OCI-LY7 (cell line): Measurements from ENCODE around the gene CANT1. TPM values are rescaled to one million over a fixed set of nuclear protein-coding genes. Genes with fewer than 3 reads are reported as not detected.

Experiments
- BruUV-seq: library from RNA; stranded (reverse); fragments of 400-500 nt; replicated peaks from 2 replicates; lab custom pipeline; 2021; lab: Mats Ljungman, UMichigan
- CTCF ChIA-PET: fragments of 300-600 bp; sonication (Branson Sonifier 250); formaldehyde crosslinking; loops from one replicate; lab custom pipeline; 2022; ENCODE audit warnings: antibody characterized with exemption; ENCODE audit not compliant: unreplicated experiment; lab: Charles Lee
- POLR2A ChIA-PET: fragments of 300-600 bp; sonication (Branson Sonifier 250); formaldehyde crosslinking; loops from one replicate; lab custom pipeline; 2022; ENCODE audit warnings: antibody characterized with exemption; lab: Charles Lee
- DNase-seq: peaks from one replicate; pipeline ENCODE4 v3.0.0-alpha.2; 2015; ENCODE audit warnings: low spot score
- H2AFZ ChIP-seq: fragments of 200-600 bp; sonication (generic), shearing (Covaris generic); 2 replicates; pipeline ENCODE4 v1.6.1; 2014; ENCODE audit warnings: mild to moderate bottlenecking, antibody characterized with exemption, low read length, moderate library complexity
- H3K27ac ChIP-seq: fragments of 200-600 bp; sonication (generic); 2 replicates; pipeline ENCODE4 v1.5.1; 2014; ENCODE audit warnings: mixed run types, low read depth, mild to moderate bottlenecking, moderate library complexity, low read length, inconsistent platforms; ENCODE audit not compliant: poor library complexity, severe bottlenecking
- H3K36me3 ChIP-seq: fragments of 200-600 bp; sonication (generic); 2 replicates; pipeline ENCODE4 v1.6.1; 2014; ENCODE audit warnings: mild to moderate bottlenecking, antibody characterized with exemption, low read length, moderate library complexity, mixed read lengths; ENCODE audit not compliant: insufficient read depth
- H3K4me1 ChIP-seq: fragments of 200-600 bp; sonication (generic); 2 replicates; pipeline ENCODE4 v1.5.1; 2014; ENCODE audit warnings: mild to moderate bottlenecking, low read length; ENCODE audit not compliant: insufficient read depth, poor library complexity, severe bottlenecking
- H3K4me2 ChIP-seq: fragments of 200-600 bp; sonication (generic); 2 replicates; pipeline ENCODE4 v1.6.1; 2014; ENCODE audit warnings: mild to moderate bottlenecking, low read length
- H3K4me3 ChIP-seq: fragments of 200-600 bp; sonication (generic); 2 replicates; pipeline ENCODE4 v1.5.1; 2014; ENCODE audit warnings: mild to moderate bottlenecking, low read depth, low read length; ENCODE audit not compliant: poor library complexity, severe bottlenecking
- H3K79me2 ChIP-seq: fragments of 200-600 bp; sonication (generic); 2 replicates; pipeline ENCODE4 v1.6.1; 2016; ENCODE audit warnings: low read depth, mild to moderate bottlenecking, low read length, moderate library complexity, mixed read lengths; ENCODE audit not compliant: insufficient read depth
- H3K9me2 ChIP-seq: fragments of 200-600 bp; sonication (generic); 2 replicates; pipeline ENCODE4 v1.6.1; 2016; ENCODE audit warnings: mild to moderate bottlenecking, low read length, mixed read lengths; ENCODE audit not compliant: insufficient read depth
- H3K9me3 ChIP-seq: fragments of 200-600 bp; sonication (generic); 2 replicates; pipeline ENCODE4 v1.6.1; 2014; ENCODE audit warnings: mild to moderate bottlenecking, mixed run types, low read length, mixed read lengths
- H4K20me1 ChIP-seq: fragments of 200-600 bp; sonication (generic); 2 replicates; pipeline ENCODE4 v1.6.1; 2014; ENCODE audit warnings: mild to moderate bottlenecking, antibody characterized with exemption, low read length, moderate library complexity, mixed read lengths; ENCODE audit not compliant: insufficient read depth
- EZH2phosphoT487 ChIP-seq: fragments of 200-600 bp; sonication (generic); IDR thresholded peaks from 2 replicates; pipeline ENCODE4 v1.6.1; 2018; ENCODE audit warnings: low read depth, borderline replicate concordance, mild to moderate bottlenecking, mixed run types, antibody characterized with exemption, low read length, moderate library complexity, mixed read lengths
- intact Hi-C: fragments of 100-400 bp; cut with micrococcal nuclease; formaldehyde crosslinking; loops from one replicate; pipeline ENCODE4 v1.10.0; 2022; ENCODE audit not compliant: unreplicated experiment
- total RNA-seq, 2 experiments: library from RNA; depleted of rRNA in 1 of 2; stranded (reverse); fragments of >200 nt in 1 of 2; shearing (Covaris generic) in 1 of 2; gene quantifications; 2 replicates each; pipeline ENCODE4 v1.2.3, GENCODE V29; 2014 to 2022
- TF ChIP-seq, protein P1 (sequence below): fragments of 200-600 bp; sonication (generic); conservative IDR thresholded peaks from 2 replicates; pipeline ENCODE4 v1.5.1; 2014; ENCODE audit warnings: mild to moderate bottlenecking, antibody characterized with exemption, low read length, moderate library complexity, mixed read lengths

Gene CANT1
- total RNA-seq, 2 experiments from 2014 or later: 37.2 to 60.5 TPM

DNA sequence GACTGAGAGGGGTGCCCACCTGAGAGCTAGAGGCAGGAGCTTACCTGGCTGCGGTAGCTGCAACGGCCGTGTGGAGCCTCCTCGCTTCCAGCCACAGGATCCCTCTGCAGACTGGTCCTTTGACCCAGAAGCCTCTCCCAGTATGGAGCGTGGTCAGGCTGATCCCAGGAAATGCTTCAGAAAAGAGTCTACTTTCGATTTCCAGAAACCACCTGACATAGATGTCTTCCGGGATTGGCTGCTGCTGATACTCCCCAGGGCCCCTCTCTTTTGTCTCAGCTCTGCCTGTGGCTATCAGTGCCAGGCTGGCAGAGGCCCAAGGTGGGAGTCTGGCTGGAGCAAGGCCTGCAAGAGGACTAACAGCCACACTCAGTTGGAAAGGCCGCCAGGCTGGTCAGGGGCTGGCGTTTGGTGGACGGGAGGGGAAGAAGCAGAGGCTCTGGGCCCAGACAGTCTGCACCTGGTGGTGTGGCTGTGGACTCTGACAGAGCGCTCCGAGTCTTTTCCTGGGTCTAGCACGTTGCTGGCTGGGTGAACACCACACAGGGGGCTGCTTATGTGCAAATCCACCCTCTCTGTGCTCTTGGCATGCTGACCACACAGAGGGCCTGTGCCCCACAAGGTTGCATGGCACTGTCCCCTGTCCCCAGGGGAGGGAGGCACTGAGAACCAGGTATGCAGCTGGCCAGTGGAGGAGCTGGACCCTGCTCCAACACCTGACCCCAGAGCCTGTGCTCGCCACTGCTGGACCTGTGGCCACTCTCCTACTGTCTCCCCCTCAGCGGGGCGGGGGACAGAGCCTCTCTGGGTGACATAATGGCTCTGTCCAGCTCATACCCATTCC lies 29.6 kb downstream of the CANT1 start, which contains the start of gene LGALS3BP:
TSS of gene LGALS3BP (minus strand) at position 144 of the 844 bp plus-strand sequence. CDS start 2,732 bp downstream, outside the sequence.
- ChIA-PET CTCF (no interaction called here), POLR2A (no interaction called here)
- no peaks in the 10 kb centered on the region for H3K36me3 ChIP-seq
- H2AFZ ChIP-seq: no peak within 1 kb of the TSS
- no peaks in the 10 kb centered on the region for H3K9me2 ChIP-seq
- no peaks in the 10 kb centered on the region for H3K9me3 ChIP-seq
- H3K4me3 ChIP-seq: no peak within 1 kb of the TSS
- DNase-seq: no peak
- no peak within 1 kb of the TSS for H3K27ac ChIP-seq
- intact Hi-C loops: no loop called here
- H3K4me1 ChIP-seq: peaks cover 10% of the 10 kb centered on the region
- no peaks in the 10 kb centered on the region for H4K20me1 ChIP-seq
- TF ChIP-seq, protein P1, sequence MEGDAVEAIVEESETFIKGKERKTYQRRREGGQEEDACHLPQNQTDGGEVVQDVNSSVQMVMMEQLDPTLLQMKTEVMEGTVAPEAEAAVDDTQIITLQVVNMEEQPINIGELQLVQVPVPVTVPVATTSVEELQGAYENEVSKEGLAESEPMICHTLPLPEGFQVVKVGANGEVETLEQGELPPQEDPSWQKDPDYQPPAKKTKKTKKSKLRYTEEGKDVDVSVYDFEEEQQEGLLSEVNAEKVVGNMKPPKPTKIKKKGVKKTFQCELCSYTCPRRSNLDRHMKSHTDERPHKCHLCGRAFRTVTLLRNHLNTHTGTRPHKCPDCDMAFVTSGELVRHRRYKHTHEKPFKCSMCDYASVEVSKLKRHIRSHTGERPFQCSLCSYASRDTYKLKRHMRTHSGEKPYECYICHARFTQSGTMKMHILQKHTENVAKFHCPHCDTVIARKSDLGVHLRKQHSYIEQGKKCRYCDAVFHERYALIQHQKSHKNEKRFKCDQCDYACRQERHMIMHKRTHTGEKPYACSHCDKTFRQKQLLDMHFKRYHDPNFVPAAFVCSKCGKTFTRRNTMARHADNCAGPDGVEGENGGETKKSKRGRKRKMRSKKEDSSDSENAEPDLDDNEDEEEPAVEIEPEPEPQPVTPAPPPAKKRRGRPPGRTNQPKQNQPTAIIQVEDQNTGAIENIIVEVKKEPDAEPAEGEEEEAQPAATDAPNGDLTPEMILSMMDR: no peak
- TF ChIP-seq EZH2phosphoT487: no peak
- H3K79me2 ChIP-seq: no peaks in the 10 kb centered on the region
- no peak within 1 kb of the TSS for H3K4me2 ChIP-seq
- BruUV-seq: no TSS peak

DNA sequence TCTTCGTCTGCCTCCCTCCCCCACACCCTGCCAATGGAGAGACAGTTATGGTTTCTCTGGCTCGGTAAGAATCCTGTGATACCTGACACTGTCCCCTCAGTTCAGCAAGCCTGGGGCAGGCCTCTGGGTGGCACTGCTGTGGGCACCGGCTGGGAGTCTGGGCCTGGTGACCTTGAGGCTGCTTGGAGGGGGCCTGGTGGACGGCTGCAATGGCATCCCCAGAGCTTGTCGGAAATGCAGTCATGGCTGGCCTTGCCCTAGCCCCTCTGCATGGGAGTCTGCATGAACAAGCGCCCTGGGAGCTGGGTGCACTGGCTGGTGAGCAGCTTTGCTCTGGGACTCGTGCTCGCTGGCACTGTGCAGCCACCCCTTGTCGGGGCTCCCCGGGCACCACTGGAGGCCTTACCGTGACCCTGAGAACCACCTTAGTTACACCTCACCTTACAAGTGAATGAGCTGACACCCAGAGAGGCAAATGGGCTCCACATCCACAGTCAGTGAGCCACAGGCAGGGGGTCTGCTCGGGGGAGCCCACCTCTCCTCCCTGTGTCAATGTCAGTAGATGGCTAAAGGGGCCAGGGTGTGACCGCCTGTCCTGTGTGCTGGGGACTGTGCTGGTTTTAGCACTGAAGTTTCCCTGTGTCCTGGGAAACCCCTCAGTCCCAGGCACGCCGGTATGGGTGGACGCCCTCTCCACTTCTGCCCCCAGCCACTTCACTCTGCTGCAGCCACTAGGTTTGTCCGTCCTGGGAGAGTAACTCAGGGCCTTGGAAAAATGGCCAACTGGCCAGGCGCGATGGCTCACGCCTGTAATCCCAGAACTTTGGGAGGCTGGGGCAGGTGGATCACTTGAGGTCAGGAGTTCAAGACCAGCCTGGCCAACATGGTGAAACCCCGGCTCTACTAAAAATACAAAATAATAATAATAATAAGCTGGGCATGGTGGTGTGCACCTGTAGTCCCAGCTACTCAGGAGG lies 31.3 kb downstream of the CANT1 start:
- no peaks in the 10 kb centered on the region for H3K36me3 ChIP-seq
- no TSS peak for BruUV-seq
- no peak overlapping the region for H3K4me2 ChIP-seq
- no peaks in the 10 kb centered on the region for H3K9me3 ChIP-seq
- peaks cover 10% of the 10 kb centered on the region for H3K4me1 ChIP-seq
- H3K9me2 ChIP-seq: no peaks in the 10 kb centered on the region
- DNase-seq: no peak
- H2AFZ ChIP-seq: no peak overlapping the region
- ChIA-PET CTCF (no interaction called here), POLR2A (no interaction called here)
- H3K79me2 ChIP-seq: no peaks in the 10 kb centered on the region
- H3K27ac ChIP-seq: no peak overlapping the region
- intact Hi-C loops: no loop called here
- H3K4me3 ChIP-seq: no peak overlapping the region
- H4K20me1 ChIP-seq: no peaks in the 10 kb centered on the region
- TF ChIP-seq, protein P1: no peak
- no peak for TF ChIP-seq EZH2phosphoT487
